HUES64 (cell line): ENCODE data around the gene POLR2M.

ENCODE experiments used
- H3K27ac ChIP-seq: 2 replicates; pipeline ENCODE4 v1.7.0; 2013; ENCODE audit warnings: low read depth, low read length, inconsistent platforms
- H3K27me3 ChIP-seq: 2 replicates; pipeline ENCODE4 v1.6.1; 2013; ENCODE audit warnings: mild to moderate bottlenecking, low read length; ENCODE audit not compliant: insufficient read depth
- H3K36me3 ChIP-seq: 2 replicates; pipeline ENCODE4 v1.6.1; 2013; ENCODE audit warnings: mild to moderate bottlenecking, low read length; ENCODE audit not compliant: insufficient read depth
- H3K4me1 ChIP-seq: 2 replicates; pipeline ENCODE4 v1.6.1; 2013; ENCODE audit warnings: mild to moderate bottlenecking, low read length, moderate library complexity; ENCODE audit not compliant: insufficient read depth
- H3K4me3 ChIP-seq: 2 replicates; pipeline ENCODE4 v1.5.1; 2013; ENCODE audit warnings: mild to moderate bottlenecking, low read length, moderate library complexity
- H3K9ac ChIP-seq: 2 replicates; pipeline ENCODE4 v1.6.1; 2013; ENCODE audit warnings: mild to moderate bottlenecking, low read depth, low read length
- H3K9me3 ChIP-seq: 2 replicates; pipeline ENCODE4 v1.6.1; 2013; ENCODE audit warnings: low read depth, low read length; ENCODE audit not compliant: insufficient read depth
- WGBS: fragments of 150-250, 120-280 bp; methylation state at CpG from one replicate; pipeline ENCODE4 v1.1.7; 2013; ENCODE audit warnings: missing lambda C conversion rate; 5-methylcytosine and 5-hydroxymethylcytosine counted together

Gene POLR2M

GRCh38 chr15:57675481-57676181 lies 30.9 kb upstream of the POLR2M start:
- Histone ChIP-seq H3K9me3 (no peaks in the 10 kb centered on the region), H3K4me1 (no peaks in the 10 kb centered on the region), H3K27ac (no peak overlapping the region), H3K36me3 (no peaks in the 10 kb centered on the region), H3K27me3 (no peaks in the 10 kb centered on the region), H3K9ac (no peak overlapping the region), H3K4me3 (no peak overlapping the region)
- 94% methylated on average over 9 of the region's 9 CpGs for WGBS

- Histone ChIP-seq H3K36me3 (no peaks in the 10 kb centered on the region), H3K27me3 (no peaks in the 10 kb centered on the region), H3K27ac (no peak overlapping the region), H3K9ac (no peak overlapping the region), H3K4me3 (no peak overlapping the region), H3K9me3 (no peaks in the 10 kb centered on the region), H3K4me1 (no peaks in the 10 kb centered on the region)
- WGBS, result 98% methylated on average over 5 of the region's 5 CpGs
Observed at GRCh38 chr15:57676585-57676984, 29.9 kb upstream of the POLR2M start.

GRCh38 chr15:57677204-57677603 lies 29.3 kb upstream of the POLR2M start:
- Histone ChIP-seq H3K9ac (no peak overlapping the region), H3K27me3 (no peaks in the 10 kb centered on the region), H3K4me3 (no peak overlapping the region), H3K36me3 (no peaks in the 10 kb centered on the region), H3K9me3 (no peaks in the 10 kb centered on the region), H3K4me1 (no peaks in the 10 kb centered on the region), H3K27ac (no peak overlapping the region)
- WGBS, result 94% methylated on average over 1 of the region's 3 CpGs

GRCh38 chr15:57680021-57680420 lies 26.5 kb upstream of the POLR2M start:
- no peak overlapping the region for H3K4me3 ChIP-seq
- H3K9ac ChIP-seq, result no peak overlapping the region
- H3K36me3 ChIP-seq, result no peaks in the 10 kb centered on the region
- no peak overlapping the region for H3K27ac ChIP-seq
- no peaks in the 10 kb centered on the region for H3K9me3 ChIP-seq
- no peaks in the 10 kb centered on the region for H3K27me3 ChIP-seq
- no peaks in the 10 kb centered on the region for H3K4me1 ChIP-seq
- 92% methylated on average over 1 of the region's 1 CpG for WGBS

- no peak overlapping the region for H3K4me3 ChIP-seq
- no peak overlapping the region for H3K9ac ChIP-seq
- no peaks in the 10 kb centered on the region for H3K36me3 ChIP-seq
- WGBS, result no CpG with 5 or more reads among the region's 1 CpG
- no peaks in the 10 kb centered on the region for H3K4me1 ChIP-seq
- no peaks in the 10 kb centered on the region for H3K9me3 ChIP-seq
- H3K27ac ChIP-seq, result no peak overlapping the region
- no peaks in the 10 kb centered on the region for H3K27me3 ChIP-seq
Observed at GRCh38 chr15:57681011-57681410, 25.5 kb upstream of the POLR2M start.

GRCh38 chr15:57683481-57683880 lies 23.0 kb upstream of the POLR2M start:
- no peak overlapping the region for H3K4me3 ChIP-seq
- no peaks in the 10 kb centered on the region for H3K36me3 ChIP-seq
- no peak overlapping the region for H3K9ac ChIP-seq
- H3K9me3 ChIP-seq, result no peaks in the 10 kb centered on the region
- H3K27me3 ChIP-seq, result no peaks in the 10 kb centered on the region
- 100% methylated on average over 1 of the region's 1 CpG for WGBS
- no peaks in the 10 kb centered on the region for H3K4me1 ChIP-seq
- H3K27ac ChIP-seq, result no peak overlapping the region

GRCh38 chr15:57684491-57685151 lies 21.9 kb upstream of the POLR2M start:
- Histone ChIP-seq H3K27ac (no peak overlapping the region), H3K27me3 (no peaks in the 10 kb centered on the region), H3K36me3 (no peaks in the 10 kb centered on the region), H3K9me3 (no peaks in the 10 kb centered on the region), H3K9ac (no peak overlapping the region), H3K4me1 (no peaks in the 10 kb centered on the region), H3K4me3 (no peak overlapping the region)
- WGBS, result 95% methylated on average over 8 of the region's 8 CpGs

- 73% methylated on average over 6 of the region's 7 CpGs for WGBS
- Histone ChIP-seq H3K9ac (no peak overlapping the region), H3K27me3 (no peaks in the 10 kb centered on the region)
Observed at GRCh38 chr15:57685306-57686095, 21.0 kb upstream of the POLR2M start.

GRCh38 chr15:57686657-57687056 lies 19.9 kb upstream of the POLR2M start:
- H3K9me3 ChIP-seq, result no peaks in the 10 kb centered on the region
- no peaks in the 10 kb centered on the region for H3K36me3 ChIP-seq
- no peak overlapping the region for H3K9ac ChIP-seq
- no peaks in the 10 kb centered on the region for H3K4me1 ChIP-seq
- H3K27me3 ChIP-seq, result no peaks in the 10 kb centered on the region
- no peak overlapping the region for H3K4me3 ChIP-seq
- H3K27ac ChIP-seq, result no peak overlapping the region
- WGBS, result 93% methylated on average over 4 of the region's 4 CpGs

More at GRCh38 chr15:57685306-57686095, 21.0 kb upstream of the POLR2M start:
- Histone ChIP-seq H3K9me3 (no peaks in the 10 kb centered on the region), H3K4me1 (no peaks in the 10 kb centered on the region), H3K27ac (no peak overlapping the region), H3K4me3 (no peak overlapping the region), H3K36me3 (no peaks in the 10 kb centered on the region)

GRCh38 chr15:57690341-57690966 lies 16.1 kb upstream of the POLR2M start:
- H3K4me1 ChIP-seq, result no peaks in the 10 kb centered on the region
- no peaks in the 10 kb centered on the region for H3K9me3 ChIP-seq
- no peak overlapping the region for H3K27ac ChIP-seq
- H3K9ac ChIP-seq, result no peak overlapping the region
- no peaks in the 10 kb centered on the region for H3K36me3 ChIP-seq
- no peak overlapping the region for H3K4me3 ChIP-seq
- WGBS, result 92% methylated on average over 6 of the region's 6 CpGs
- no peaks in the 10 kb centered on the region for H3K27me3 ChIP-seq

GRCh38 chr15:57691082-57691481 lies 15.4 kb upstream of the POLR2M start:
- no peaks in the 10 kb centered on the region for H3K27me3 ChIP-seq
- 100% methylated on average over 1 of the region's 1 CpG for WGBS
- H3K9ac ChIP-seq, result no peak overlapping the region
- H3K9me3 ChIP-seq, result no peaks in the 10 kb centered on the region
- no peak overlapping the region for H3K27ac ChIP-seq
- no peaks in the 10 kb centered on the region for H3K4me1 ChIP-seq
- H3K36me3 ChIP-seq, result no peaks in the 10 kb centered on the region
- H3K4me3 ChIP-seq, result no peak overlapping the region
